Gastroesophageal sphincter (tissue), 4 donors: ENCODE data around the gene EXOC2. TPM values are rescaled to one million over a fixed set of nuclear protein-coding genes. Genes with fewer than 3 reads are reported as not detected.
A peak's percentile ranks its signal among the peaks of the same experiment; 100 is the strongest.

ENCODE experiments used
- ATAC-seq: fragments of 150-250 bp; one replicate; pipeline ENCODE4 v1.9.1; 2016; ENCODE audit warnings: mild to moderate bottlenecking, moderate library complexity
- H3K27ac ChIP-seq, 4 donors: fragments of 200-600 bp; sonication (generic) in 3 of 4; 1 replicate in 3 of 4; 2 replicates in 1 of 4; pipeline ENCODE4 v1.5.1; 2016 to 2019
- H3K27me3 ChIP-seq: fragments of 200-600 bp; sonication (generic); one replicate; pipeline ENCODE4 v1.5.1; 2019
- H3K36me3 ChIP-seq, 2 donors: fragments of 200-600 bp; sonication (generic); one replicate each; pipeline ENCODE4 v1.5.1; 2019; ENCODE audit warnings: control low read depth in 1 of 2
- H3K4me1 ChIP-seq, 3 donors: fragments of 200-600 bp; sonication (generic); 1 replicate in 2 of 3; 2 replicates in 1 of 3; pipeline ENCODE4 v1.5.1; 2016 to 2019; ENCODE audit warnings: control low read depth in 2 of 3
- H3K4me3 ChIP-seq, 2 donors: fragments of 200-600 bp; sonication (generic); one replicate each; pipeline ENCODE4 v1.5.1; 2019; ENCODE audit warnings: mild to moderate bottlenecking in 1 of 2, moderate library complexity in 1 of 2
- H3K9me3 ChIP-seq, 3 donors: fragments of 200-600 bp; sonication (generic); one replicate each; pipeline ENCODE4 v1.5.1; 2017 to 2019; ENCODE audit warnings: control low read depth in 2 of 3
- CTCF ChIP-seq, 4 experiments: fragments of 200-600 bp in 2 of 4; fragments of 450-650 bp in 2 of 4; sonication (generic) in 1 of 4; IDR thresholded peaks; one replicate each; pipeline ENCODE4 v1.5.1; 2017 to 2019; ENCODE audit warnings: antibody characterized with exemption in 4 of 4, mild to moderate bottlenecking in 2 of 4, moderate library complexity in 2 of 4
- EP300 ChIP-seq: sonication (generic); formaldehyde crosslinking; IDR thresholded peaks from one replicate; pipeline ENCODE4 v1.6.1; 2017; ENCODE audit warnings: antibody characterized with exemption, mild to moderate bottlenecking
- POLR2A ChIP-seq, 2 donors: fragments of 450-650 bp; IDR thresholded peaks; one replicate each; pipeline ENCODE4 v1.6.1; 2017; ENCODE audit warnings: antibody characterized with exemption in 2 of 2, mild to moderate bottlenecking in 2 of 2, moderate library complexity in 1 of 2
- POLR2AphosphoS5 ChIP-seq: sonication (generic); formaldehyde crosslinking; IDR thresholded peaks from one replicate; pipeline ENCODE4 v1.6.1; 2017; ENCODE audit warnings: antibody characterized with exemption
- WGBS, 2 donors: methylation state at CpG; one replicate each; pipeline ENCODE4 v1.1.5; 2018; ENCODE audit warnings: low coverage in 1 of 2; 5-methylcytosine and 5-hydroxymethylcytosine counted together
- total RNA-seq, 4 donors: library from RNA; depleted of rRNA; stranded (reverse); fragments of >200 nt; gene quantifications; one replicate each; pipeline ENCODE4 v1.1.0, GENCODE V29; 2016

Gene EXOC2
- total RNA-seq, 4 donors from 2014 or later = 17.8 to 39.2 (median 25.8) TPM

DNA sequence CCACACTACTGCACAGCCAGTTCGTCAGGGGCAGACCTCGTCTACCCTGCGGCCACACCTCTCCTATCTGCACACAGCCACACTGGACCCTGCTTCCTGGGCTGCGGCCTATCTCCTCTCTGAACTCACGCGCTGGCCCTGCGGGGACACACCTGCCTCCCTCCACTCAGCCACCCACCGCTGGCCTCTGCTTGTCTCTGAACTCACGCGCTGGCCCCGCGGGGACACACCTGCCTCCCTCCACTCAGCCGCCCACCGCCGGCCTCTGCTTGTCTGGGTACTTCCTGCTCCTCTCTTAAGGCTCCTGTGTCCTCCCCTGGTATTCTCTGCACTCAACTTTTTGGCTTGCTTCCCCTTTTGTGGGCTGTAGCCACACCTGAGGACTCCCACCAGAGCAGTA lies 88.4 kb downstream of the EXOC2 start:
- Histone ChIP-seq H3K4me3 (no peak overlapping the region), H3K27ac (no peak overlapping the region), H3K36me3 (peaks cover 0 to 22% of the 10 kb centered on the region in 2 donors), H3K27me3 (no peaks in the 10 kb centered on the region), H3K4me1 (no peaks in the 10 kb centered on the region), H3K9me3 (no peaks in the 10 kb centered on the region)
- TF ChIP-seq POLR2AphosphoS5 (no peak), POLR2A (IDR thresholded peaks at IDR 0.05) (no peak), CTCF (IDR thresholded peaks at IDR 0.05) (no peak)
- no peak for ATAC-seq
- 89 to 97% methylated on average over 5 of the region's 15 CpGs for WGBS, 2 donors

DNA sequence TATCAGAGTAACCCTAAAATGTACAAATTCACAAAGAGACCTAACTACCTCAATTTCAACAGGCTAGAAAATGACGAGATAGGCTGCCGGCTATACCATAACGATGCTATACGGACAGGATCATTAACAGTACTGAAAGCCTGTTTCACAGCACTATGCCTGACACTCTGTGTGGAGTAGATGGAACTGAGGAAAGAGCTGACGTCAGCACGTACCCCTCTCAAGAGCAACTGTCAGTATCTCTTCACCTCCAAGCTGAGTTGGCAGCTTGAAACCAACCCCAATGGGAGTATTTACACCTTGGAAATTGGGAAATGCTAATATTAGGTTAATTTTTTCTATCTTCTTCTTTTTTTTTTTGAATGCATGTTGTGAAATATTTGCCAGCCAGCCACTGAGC lies 89.7 kb downstream of the EXOC2 start:
- TF ChIP-seq POLR2AphosphoS5 (no peak), POLR2A (IDR thresholded peaks at IDR 0.05) (no peak), EP300 (no peak)
- peak overlapping the region in 2 of 4 donors; percentile 7 to 51 for H3K27ac ChIP-seq
- peaks cover 0 to 12% of the 10 kb centered on the region in 2 donors for H3K36me3 ChIP-seq
- no peak for ATAC-seq
- no peaks in the 10 kb centered on the region for H3K9me3 ChIP-seq
- H3K27me3 ChIP-seq = no peaks in the 10 kb centered on the region
- WGBS, 2 donors = 85 to 96% methylated on average over 5 to 6 of the region's 6 CpGs
- no peak overlapping the region for H3K4me3 ChIP-seq
- H3K4me1 ChIP-seq = no peaks in the 10 kb centered on the region

GRCh38 chr6:599576-600448 lies 93.1 kb downstream of the EXOC2 start:
- Histone ChIP-seq H3K9me3 (no peaks in the 10 kb centered on the region), H3K36me3 (peaks cover 0 to 23% of the 10 kb centered on the region in 2 donors), H3K27ac (peak overlapping the region in 3 of 4 donors; percentile 44 to 80 (median 70)), H3K4me3 (no peak overlapping the region), H3K4me1 (peaks cover 0 to 16% (median 0%) of the 10 kb centered on the region in 3 donors), H3K27me3 (no peaks in the 10 kb centered on the region)
- WGBS, 2 donors = 66 to 90% methylated on average over 6 to 7 of the region's 7 CpGs
- TF ChIP-seq POLR2A (IDR thresholded peaks at IDR 0.05) (no peak), CTCF (IDR thresholded peaks at IDR 0.05) (no peak), EP300 (no peak), POLR2AphosphoS5 (no peak)
- ATAC-seq = no peak

DNA sequence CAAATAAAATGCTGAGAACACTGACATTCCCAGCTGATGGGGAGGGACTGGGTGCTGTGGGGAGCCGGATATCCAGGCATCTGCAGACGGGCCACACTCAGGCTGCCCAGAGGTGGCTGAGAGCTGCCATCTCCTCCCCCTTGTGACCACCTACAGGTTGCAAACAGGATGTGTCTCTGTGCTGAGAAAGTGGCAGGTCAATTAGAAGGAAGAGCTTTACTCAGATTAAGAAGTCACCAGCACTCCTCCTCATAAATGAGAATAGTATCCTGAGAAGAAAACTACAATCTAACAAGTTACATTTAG lies 99.1 kb downstream of the EXOC2 start:
- 20% methylated on average over 1 of the region's 2 CpGs; no CpG with 5 or more reads in 1 of the 2 donors for WGBS, 2 donors
- Histone ChIP-seq H3K9me3 (no peaks in the 10 kb centered on the region), H3K27ac (peak overlapping the region; percentile 78 to 80 (median 80))

More for the DNA sequence above, 99.1 kb downstream of the EXOC2 start:
- no peaks in the 10 kb centered on the region for H3K27me3 ChIP-seq
- peaks cover 0 to 53% of the 10 kb centered on the region in 2 donors for H3K36me3 ChIP-seq
- H3K4me3 ChIP-seq = no peak overlapping the region
- ATAC-seq = no peak
- H3K4me1 ChIP-seq = peaks cover 0 to 59% (median 3%) of the 10 kb centered on the region in 3 donors
- no peak for TF ChIP-seq POLR2AphosphoS5
- no peak for TF ChIP-seq POLR2A (IDR thresholded peaks at IDR 0.05)
- no peak for TF ChIP-seq CTCF (IDR thresholded peaks at IDR 0.05)
- no peak for TF ChIP-seq EP300
